ENCODE measurements around the gene PYY. TPM values are rescaled to one million over a fixed set of nuclear protein-coding genes. Genes with fewer than 3 reads are reported as not detected.

The PYY gene
- total RNA-seq, 3 donors from 2014 or later, result 22.0 to 141 (median 55.4) TPM

- Histone ChIP-seq H3K36me3 (ENCODE audit: low read depth) (no peaks in the 10 kb centered on the region), H3K4me3 (no peak overlapping the region), H3K9me3 (no peaks in the 10 kb centered on the region), H3K4me1 (ENCODE audit: low read depth) (peaks cover 7% of the 10 kb centered on the region)
- TF ChIP-seq CTCF (IDR thresholded peaks at IDR 0.05), result no peak
- DNase-seq (no peak), ATAC-seq (no peak)
- intact Hi-C loops (cut with DNase I, micrococcal nuclease), result no loop called here
Measured at GRCh38 chr17:43911904-43912303, 41.8 kb downstream of the PYY start.

GRCh38 chr17:43909537-43910231 lies 44.1 kb downstream of the PYY start:
- Histone ChIP-seq H3K9me3 (no peaks in the 10 kb centered on the region), H3K36me3 (ENCODE audit: low read depth) (no peaks in the 10 kb centered on the region), H3K4me3 (no peak overlapping the region), H3K4me1 (ENCODE audit: low read depth) (peaks cover 9% of the 10 kb centered on the region)
- TF ChIP-seq CTCF (IDR thresholded peaks at IDR 0.05), result no peak
- intact Hi-C loops (cut with DNase I, micrococcal nuclease), result no loop called here
- DNase-seq (no peak), ATAC-seq (no peak)

- DNase-seq (peak in 2 of 3 donors; percentile 63 to 69), ATAC-seq (peak; percentile 70)
- H3K4me3 ChIP-seq, result no peak overlapping the region
- no peaks in the 10 kb centered on the region for H3K9me3 ChIP-seq
- TF ChIP-seq CTCF (IDR thresholded peaks at IDR 0.05), result no peak
- intact Hi-C loops (cut with DNase I, micrococcal nuclease), result no loop called here
- no peaks in the 10 kb centered on the region for H3K36me3 ChIP-seq (ENCODE audit: low read depth)
- H3K4me1 ChIP-seq (ENCODE audit: low read depth), result peaks cover 9% of the 10 kb centered on the region
Measured at GRCh38 chr17:43907998-43908721, 45.6 kb downstream of the PYY start.

- Histone ChIP-seq H3K4me1 (ENCODE audit: low read depth) (peaks cover 9% of the 10 kb centered on the region), H3K4me3 (no peak within 1 kb of the TSS), H3K9me3 (no peaks in the 10 kb centered on the region), H3K36me3 (ENCODE audit: low read depth) (no peaks in the 10 kb centered on the region)
- peak; percentile 62 for ATAC-seq
- intact Hi-C loops (cut with DNase I, micrococcal nuclease), result no loop called here
- no peak for TF ChIP-seq CTCF (IDR thresholded peaks at IDR 0.05)
- DNase-seq, result peak; percentile 57 to 65 (median 65)
Measured at GRCh38 chr17:43907425-43907981, 46.2 kb downstream of the PYY start, which contains the start of gene MPP2. TSS of gene MPP2 (minus strand) at chr17:43907536. CDS start at chr17:43904460, 3,076 bp downstream.

GRCh38 chr17:43906951-43907424 lies 46.8 kb downstream of the PYY start:
- H3K4me3 ChIP-seq, result no peak overlapping the region
- H3K4me1 ChIP-seq (ENCODE audit: low read depth), result peaks cover 9% of the 10 kb centered on the region
- intact Hi-C loops (cut with DNase I, micrococcal nuclease), result no loop called here
- TF ChIP-seq CTCF (IDR thresholded peaks at IDR 0.05), result no peak
- H3K36me3 ChIP-seq (ENCODE audit: low read depth), result no peaks in the 10 kb centered on the region
- DNase-seq (no peak), ATAC-seq (no peak)
- no peaks in the 10 kb centered on the region for H3K9me3 ChIP-seq

All from mucosa of descending colon (tissue), 3 donors.